ENCODE results near the gene PIGP. TPM values are rescaled to one million over a fixed set of nuclear protein-coding genes. Genes with fewer than 3 reads are reported as not detected.

Gene PIGP
- total and polyA plus RNA-seq, 2 of the 8 experiments (the other 6 are each of a cell fraction or from before 2014, with no cell fraction given): 11.3 to 18.0 TPM

DNA sequence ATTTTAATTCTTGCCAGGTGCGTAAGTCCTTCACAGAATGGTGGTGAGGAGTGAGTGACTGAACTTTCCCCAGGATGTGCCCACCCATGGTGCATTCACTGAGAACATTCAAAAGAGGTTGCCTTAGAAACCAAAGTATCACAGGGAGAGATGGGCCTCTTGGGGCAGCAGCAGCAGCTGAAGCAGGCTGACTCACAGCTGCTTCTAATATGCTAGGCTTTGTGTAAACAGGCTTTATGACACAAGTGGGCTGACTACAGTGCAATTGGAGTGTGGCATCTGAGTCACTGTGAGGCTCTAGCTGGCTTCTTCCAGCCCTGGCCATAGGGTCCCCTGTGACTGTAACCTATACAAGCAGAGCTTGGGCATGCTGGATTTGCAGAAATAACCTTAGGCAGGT lies 12.6 kb downstream of the PIGP start:
- Histone ChIP-seq H4K8ac (ENCODE audit: extremely low read depth, insufficient read depth, low read length) (no peak overlapping the region), H3K27me3 (replicated peaks in 1 of 4; ENCODE audit: control insufficient read depth in 3 of 4, extremely low read depth in 1 of 4, insufficient read depth in 3 of 4, low read length in 3 of 4) (no peaks in the 10 kb centered on the region), H3K4me2 (ENCODE audit: insufficient read depth in 1 of 2, low read depth in 2 of 2, low read length in 2 of 2) (peak overlapping the region; percentile 1 to 52; a peak in 2 of 4 replicates), H3K23me2 (ENCODE audit: low read depth, low read length) (no peaks in the 10 kb centered on the region), H3K14ac (ENCODE audit: insufficient read length) (no peak overlapping the region), H2AK5ac (ENCODE audit: low read depth, low read length) (no peak overlapping the region), H3K4me1 (replicated peaks in 1 of 4; ENCODE audit: control insufficient read depth in 3 of 4, insufficient read depth in 4 of 4, low read length in 3 of 4) (peaks cover 5 to 13% (median 9%) of the 10 kb centered on the region in 4 experiments), H2BK5ac (ENCODE audit: low read depth, low read length) (no peak overlapping the region), H3K79me1 (ENCODE audit: low read depth, low read length) (no peaks in the 10 kb centered on the region), H2BK20ac (ENCODE audit: low read length) (no peak overlapping the region), H3K18ac (ENCODE audit: extremely low read depth, low read length) (no peak overlapping the region), H3K27ac (ENCODE audit: low read depth, low read length) (no peak overlapping the region), H3K9me3 (ENCODE audit: insufficient read depth in 2 of 2, low read depth in 1 of 2, low read length in 1 of 2) (peaks cover 0 to 3% of the 10 kb centered on the region in 2 experiments; a peak in 1 of 4 replicates), H3K56ac (replicated peaks; ENCODE audit: insufficient read length, low read depth, low read length) (no peak overlapping the region), H2BK15ac (ENCODE audit: low read length) (no peak overlapping the region), H3K4me3 (ENCODE audit: extremely low read depth in 1 of 4, insufficient read depth in 2 of 4, low read depth in 3 of 4, low read length in 4 of 4) (no peak overlapping the region), H2BK120ac (replicated peaks; ENCODE audit: low read depth, low read length) (no peak overlapping the region), H3K4ac (replicated peaks; ENCODE audit: insufficient read length, low read depth, low read length) (no peak overlapping the region), H3K36me3 (ENCODE audit: control insufficient read depth in 2 of 4, insufficient read depth in 4 of 4, low read length in 3 of 4) (peaks cover 0 to under 1% (median 0%) of the 10 kb centered on the region in 4 experiments; a peak in 1 of 8 replicates), H2BK12ac (ENCODE audit: low read depth, low read length) (no peak overlapping the region), H2AFZ (ENCODE audit: low read length) (no peak overlapping the region), H3K9ac (replicated peaks in 1 of 4; ENCODE audit: extremely low read depth in 1 of 4, low read depth in 3 of 4, low read length in 3 of 4) (no peak overlapping the region; a peak in 1 of 7 replicates), H4K5ac (ENCODE audit: insufficient read length, low read depth, low read length) (no peak overlapping the region), H4K91ac (replicated peaks; ENCODE audit: insufficient read length, low read length) (no peak overlapping the region), H3K79me2 (ENCODE audit: control insufficient read depth in 1 of 2, insufficient read depth in 2 of 2, low read length in 2 of 2) (no peaks in the 10 kb centered on the region), H3K23ac (ENCODE audit: insufficient read length) (no peak overlapping the region), H4K20me1 (replicated peaks in 1 of 2; ENCODE audit: control insufficient read depth in 1 of 2, insufficient read depth in 2 of 2, low read length in 2 of 2) (no peaks in the 10 kb centered on the region)
- WGBS, 2 experiments (ENCODE audit: extremely low coverage in 1 of 2, insufficient coverage in 1 of 2, insufficient read length in 1 of 2, insufficient replicate concordance in 2 of 2, low coverage in 1 of 2, low lambda C conversion rate in 2 of 2, missing lambda C conversion rate in 1 of 2): 71% methylated on average over 1 of the region's 1 CpG; no CpG with 5 or more reads in 1 of the 2 experiments
- peak in 1 of 2 experiments; percentile 43 for DNase-seq (ENCODE audit: low read depth in 1 of 2, low spot score in 2 of 2)
- FAIRE-seq: no peak
- ChIA-PET POLR2A (ENCODE audit: partially characterized antibody) (no interaction called here), CTCF (ENCODE audit: partially characterized antibody) (interaction anchor here (0.9 to 2.6 kb wide), 3 partner anchors 46 to 50 kb away, joined by 3 to 7 read pairs (median 6); no protein-coding TSS in a partner anchor)
- TF ChIP-seq CBX5 (IDR thresholded peaks at IDR 0.05; ENCODE audit: low read depth, low read length) (no peak), POLR2A (IDR thresholded peaks at IDR 0.05; ENCODE audit: control extremely low read depth in 1 of 2, low read depth in 2 of 2, low read length in 2 of 2) (no peak), POLR2AphosphoS5 (IDR thresholded peaks at IDR 0.05; ENCODE audit: low read depth, low read length) (no peak), RNF2 (IDR thresholded peaks at IDR 0.05; ENCODE audit: borderline replicate concordance, low read depth, low read length, missing control alignments, poor library complexity, severe bottlenecking) (no peak), POU5F1 (IDR thresholded peaks at IDR 0.05; ENCODE audit: low read depth, low read length) (no peak), GTF2F1 (IDR thresholded peaks at IDR 0.05; ENCODE audit: borderline replicate concordance, low read depth, low read length) (no peak), EP300 (IDR thresholded peaks at IDR 0.05; ENCODE audit: borderline replicate concordance in 1 of 2, low read depth in 2 of 2, low read length in 2 of 2) (peak in 1 of 2 experiments; percentile 52; a peak in 1 of 3 replicates), EZH2 (IDR thresholded peaks at IDR 0.05; ENCODE audit: low read depth, low read length, severe bottlenecking) (no peak), SIRT6 (IDR thresholded peaks at IDR 0.05; ENCODE audit: low read length) (no peak)
- TF ChIP-seq, protein P1, sequence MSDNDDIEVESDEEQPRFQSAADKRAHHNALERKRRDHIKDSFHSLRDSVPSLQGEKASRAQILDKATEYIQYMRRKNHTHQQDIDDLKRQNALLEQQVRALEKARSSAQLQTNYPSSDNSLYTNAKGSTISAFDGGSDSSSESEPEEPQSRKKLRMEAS (IDR thresholded peaks at IDR 0.05): no peak

All from H1 (cell line).